ELF-1 (cell line): ENCODE data around the gene PCDHGA2.
A peak's percentile ranks its signal among the peaks of the same experiment; 100 is the strongest.
"Not testable (repeated sequence)": the region's sequence is repeated elsewhere in the genome, so short reads cannot be mapped to it uniquely, and the experiment has no call there.

Source experiments
- DNase-seq: peaks from one replicate; pipeline ENCODE4 v3.0.0-alpha.2; 2016; ENCODE audit warnings: low read depth, low spot score

The PCDHGA2 gene

GRCh38 chr5:141346017-141346416 lies 7.5 kb downstream of the PCDHGA2 start:
- not testable (repeated sequence) for DNase-seq

- DNase-seq = peak; percentile 39
Observed at GRCh38 chr5:141349917-141350619, 11.5 kb downstream of the PCDHGA2 start, which contains the start of gene PCDHGB1. Gene PCDHGB1 (plus strand): TSS chr5:141350099. CDS start chr5:141350261, 162 bp downstream.

GRCh38 chr5:141351591-141351990 lies 13.0 kb downstream of the PCDHGA2 start:
- no peak for DNase-seq

- DNase-seq = no peak
Observed at GRCh38 chr5:141354900-141355469, 16.4 kb downstream of the PCDHGA2 start, which contains the start of gene PCDHGA4. Gene PCDHGA4 (plus strand): TSS chr5:141355021. CDS start chr5:141355108, 87 bp downstream.

GRCh38 chr5:141355641-141356040 lies 17.1 kb downstream of the PCDHGA2 start:
- DNase-seq = no peak

- DNase-seq = no peak
Observed at GRCh38 chr5:141356133-141356532, 17.6 kb downstream of the PCDHGA2 start.

GRCh38 chr5:141356950-141357349 lies 18.4 kb downstream of the PCDHGA2 start:
- DNase-seq = no peak

GRCh38 chr5:141359790-141360426 lies 21.3 kb downstream of the PCDHGA2 start, which contains the start of gene PCDHGB2:
Gene PCDHGB2 (plus strand): TSS chr5:141359994. CDS start chr5:141360136, 142 bp downstream.
- no peak for DNase-seq

- no peak for DNase-seq
Observed at GRCh38 chr5:141360685-141361084, 22.1 kb downstream of the PCDHGA2 start.

- no peak for DNase-seq
Observed at GRCh38 chr5:141362719-141363118, 24.2 kb downstream of the PCDHGA2 start.

GRCh38 chr5:141363952-141364660 lies 25.5 kb downstream of the PCDHGA2 start, which contains the start of gene PCDHGA5:
Gene PCDHGA5 (plus strand): TSS chr5:141364162. CDS start chr5:141364331, 169 bp downstream.
- DNase-seq = no peak

- no peak for DNase-seq
Observed at GRCh38 chr5:141366016-141366896, 27.7 kb downstream of the PCDHGA2 start.

GRCh38 chr5:141369994-141370848 lies 31.7 kb downstream of the PCDHGA2 start, which contains the start of gene PCDHGB3:
Gene PCDHGB3 (plus strand): TSS chr5:141370242. CDS start chr5:141370395, 153 bp downstream.
- no peak for DNase-seq

GRCh38 chr5:141371572-141372475 lies 33.3 kb downstream of the PCDHGA2 start:
- DNase-seq = no peak

- peak; percentile 60 for DNase-seq
Observed at GRCh38 chr5:141373673-141374317, 35.2 kb downstream of the PCDHGA2 start, which contains the start of gene PCDHGA6. Gene PCDHGA6 (plus strand): TSS chr5:141373891. CDS start chr5:141374084, 193 bp downstream.

GRCh38 chr5:141374627-141375026 lies 36.1 kb downstream of the PCDHGA2 start:
- no peak for DNase-seq

- not testable (repeated sequence) for DNase-seq
Observed at GRCh38 chr5:141375444-141376155, 37.0 kb downstream of the PCDHGA2 start.
